ENCODE results near the gene LTA4H. TPM values are rescaled to one million over a fixed set of nuclear protein-coding genes. Genes with fewer than 3 reads are reported as not detected.

LTA4H gene
- 10 to 100 TPM; 63.1 to 69.1 TPM for total RNA-seq

GRCh38 chr12:96035283-96036236, at the start of gene LTA4H:
TSS of gene LTA4H (minus strand) at chr12:96035587. CDS start at chr12:96035519, 68 bp downstream.

GRCh38 chr12:95996034-95996658, 39.2 kb downstream of the LTA4H start, which contains the start of gene HAL:
TSS of gene HAL (minus strand) at chr12:95996344. CDS start at chr12:95995910, 434 bp downstream.

Other genes starting within 250 kb of the LTA4H start
- not detected for gene NTN4, start 244.8 kb downstream of the LTA4H start, total RNA-seq
- gene SNRPF, start 176.6 kb downstream of the LTA4H start, total RNA-seq: 10 to 100 TPM; 33.7 to 36.2 TPM
- gene CCDC38, start 93.0 kb downstream of the LTA4H start, total RNA-seq: under 1 TPM in 1 of 2 experiments, not detected in 1; 0.18 TPM
- gene AMDHD1, start 92.3 kb downstream of the LTA4H start, total RNA-seq: under 1 TPM; 0.40 to 0.75 TPM
- under 1 TPM; 0.33 to 0.70 TPM for gene HAL, start 39.2 kb downstream of the LTA4H start, total RNA-seq
- 10 to 100 TPM; 33.1 to 33.8 TPM for gene ELK3, start 158.8 kb upstream of the LTA4H start, total RNA-seq